Fibroblast of mammary gland (primary cell): Measurements from ENCODE around the gene SNTG2.

Experiments
- DNase-seq: peaks from one replicate; pipeline ENCODE4 v3.0.0-alpha.2; 2010; ENCODE audit warnings: low read depth
- H3K4me3 ChIP-seq: 2 replicates; pipeline ENCODE4 v1.5.1; 2011; ENCODE audit warnings: low read depth, mild to moderate bottlenecking, low read length, moderate library complexity; ENCODE audit not compliant: control insufficient read depth
- TF ChIP-seq, protein P1 (sequence below): conservative IDR thresholded peaks from 2 replicates; pipeline ENCODE4 v1.5.1; 2011; ENCODE audit warnings: low read depth, low read length, inconsistent platforms; ENCODE audit not compliant: control insufficient read depth, insufficient read depth

SNTG2 gene

DNA sequence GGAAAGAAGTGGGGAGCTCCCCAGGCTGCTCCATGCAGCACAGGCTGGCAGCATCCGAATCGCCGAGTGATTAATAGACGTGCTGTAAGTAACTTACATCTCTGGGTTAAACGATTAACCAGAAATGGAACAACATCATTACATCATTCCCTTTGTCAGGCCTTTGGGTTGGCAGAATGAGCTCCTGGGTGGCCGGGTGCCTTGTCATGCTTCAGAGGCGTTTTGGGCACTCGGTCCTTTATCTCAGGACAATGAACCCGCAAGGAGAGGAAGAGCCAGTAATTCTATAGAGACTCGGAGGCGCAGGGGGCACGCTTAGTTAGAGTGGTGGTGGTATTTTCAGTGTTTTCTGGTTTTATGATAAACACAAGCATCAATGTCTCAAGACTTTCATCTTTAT, 315.7 kb downstream of the SNTG2 start:
- H3K4me3 ChIP-seq: no peak overlapping the region
- DNase-seq: no peak
- TF ChIP-seq, protein P1, sequence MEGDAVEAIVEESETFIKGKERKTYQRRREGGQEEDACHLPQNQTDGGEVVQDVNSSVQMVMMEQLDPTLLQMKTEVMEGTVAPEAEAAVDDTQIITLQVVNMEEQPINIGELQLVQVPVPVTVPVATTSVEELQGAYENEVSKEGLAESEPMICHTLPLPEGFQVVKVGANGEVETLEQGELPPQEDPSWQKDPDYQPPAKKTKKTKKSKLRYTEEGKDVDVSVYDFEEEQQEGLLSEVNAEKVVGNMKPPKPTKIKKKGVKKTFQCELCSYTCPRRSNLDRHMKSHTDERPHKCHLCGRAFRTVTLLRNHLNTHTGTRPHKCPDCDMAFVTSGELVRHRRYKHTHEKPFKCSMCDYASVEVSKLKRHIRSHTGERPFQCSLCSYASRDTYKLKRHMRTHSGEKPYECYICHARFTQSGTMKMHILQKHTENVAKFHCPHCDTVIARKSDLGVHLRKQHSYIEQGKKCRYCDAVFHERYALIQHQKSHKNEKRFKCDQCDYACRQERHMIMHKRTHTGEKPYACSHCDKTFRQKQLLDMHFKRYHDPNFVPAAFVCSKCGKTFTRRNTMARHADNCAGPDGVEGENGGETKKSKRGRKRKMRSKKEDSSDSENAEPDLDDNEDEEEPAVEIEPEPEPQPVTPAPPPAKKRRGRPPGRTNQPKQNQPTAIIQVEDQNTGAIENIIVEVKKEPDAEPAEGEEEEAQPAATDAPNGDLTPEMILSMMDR: no peak

DNA sequence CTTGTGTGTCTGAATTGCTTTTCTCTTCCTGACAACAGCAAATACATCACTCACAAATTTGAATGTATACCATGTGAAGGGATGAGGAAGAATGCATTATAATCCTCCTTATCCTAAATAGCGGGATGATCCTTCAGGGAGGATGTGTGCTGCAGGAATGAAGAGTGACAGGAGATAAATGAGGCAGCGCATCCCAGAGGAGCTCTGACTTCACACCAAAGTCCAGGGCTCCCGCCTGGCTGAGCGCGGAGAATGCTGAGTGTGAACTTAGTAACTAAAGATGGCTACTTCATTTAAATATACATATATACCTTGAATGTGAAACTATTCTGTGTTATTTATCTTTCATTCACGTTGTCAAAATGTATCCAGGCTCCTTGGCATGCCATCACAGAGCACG, 317.4 kb downstream of the SNTG2 start:
- no peak overlapping the region for H3K4me3 ChIP-seq
- no peak for DNase-seq
- TF ChIP-seq, protein P1: no peak

- no peak for DNase-seq
- TF ChIP-seq, protein P1: no peak
- H3K4me3 ChIP-seq: no peak overlapping the region
Measured at GRCh38 chr2:1269812-1270211, 319.2 kb downstream of the SNTG2 start.

GRCh38 chr2:1272835-1273234, 322.2 kb downstream of the SNTG2 start:
- no peak for DNase-seq
- TF ChIP-seq, protein P1: no peak
- no peak overlapping the region for H3K4me3 ChIP-seq

- TF ChIP-seq, protein P1: no peak
- DNase-seq: no peak
- H3K4me3 ChIP-seq: no peak overlapping the region
Measured at GRCh38 chr2:1277634-1278033, 327.0 kb downstream of the SNTG2 start.

DNA sequence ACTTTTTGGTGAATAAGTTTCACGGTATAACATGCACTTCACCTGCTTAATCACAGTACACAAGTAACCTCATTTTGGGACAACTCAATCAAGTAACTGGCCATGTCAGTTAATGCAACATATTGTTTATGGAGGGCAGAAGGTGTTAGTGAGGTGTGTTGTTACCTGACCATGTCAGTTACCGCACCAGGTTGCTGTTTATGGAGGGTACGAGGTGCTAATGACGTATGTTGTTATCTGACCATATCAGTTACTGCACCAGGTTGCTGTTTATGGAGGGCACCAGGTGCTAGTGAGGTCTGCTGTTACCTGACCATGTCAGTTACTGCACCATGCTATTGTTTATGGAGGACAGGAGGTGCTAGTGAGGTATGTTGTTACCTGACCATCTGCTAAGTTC, 327.5 kb downstream of the SNTG2 start:
- no peak overlapping the region for H3K4me3 ChIP-seq
- DNase-seq: no peak
- TF ChIP-seq, protein P1: no peak

GRCh38 chr2:1278861-1279260, 328.2 kb downstream of the SNTG2 start:
- DNase-seq: no peak
- H3K4me3 ChIP-seq: no peak overlapping the region
- TF ChIP-seq, protein P1: no peak
